ENCODE results near the gene THSD8. TPM values are rescaled to one million over a fixed set of nuclear protein-coding genes. Genes with fewer than 3 reads are reported as not detected.

THSD8 gene
- total RNA-seq, 2 donors from 2014 or later = 8.7 to 19.5 TPM

DNA sequence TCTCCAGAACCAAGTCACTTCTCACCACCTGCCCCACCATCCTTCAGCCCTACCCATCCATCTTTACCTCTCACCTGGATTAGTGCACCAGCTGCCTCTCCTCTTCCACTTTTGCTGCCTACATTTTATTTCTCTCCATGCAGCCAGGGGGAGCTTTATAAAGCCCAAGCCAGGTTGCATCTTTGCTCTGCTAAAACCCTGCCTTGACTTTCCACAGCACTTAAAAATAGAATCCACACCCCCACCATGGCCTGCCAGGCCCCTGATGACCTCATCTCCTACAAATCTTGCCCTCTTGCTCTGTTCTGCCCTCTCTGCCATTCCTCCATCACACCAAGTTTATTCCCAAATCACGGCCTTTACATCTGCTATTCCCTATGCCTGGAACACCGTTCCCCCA is 28.3 kb upstream of the THSD8 start:
- no peak overlapping the region for H3K4me3 Mint-ChIP-seq

GRCh38 chr19:12774588-12775555 is 27.0 kb upstream of the THSD8 start, which contains the start of gene HOOK2:
Gene HOOK2 (minus strand): TSS chr19:12775552. CDS start chr19:12775449, 103 bp downstream.
- Mint-ChIP-seq H3K27ac (peak within 1 kb of the TSS; percentile 43 to 70), H3K27me3 (no peaks in the 10 kb centered on the region)

More for the DNA sequence above, 28.3 kb upstream of the THSD8 start:
- Mint-ChIP-seq H3K4me1 (ENCODE audit: low read depth in 2 of 2) (peaks cover 10 to 17% of the 10 kb centered on the region in 2 donors), H3K27me3 (no peaks in the 10 kb centered on the region), H3K27ac (no peak overlapping the region), H3K9me3 (no peaks in the 10 kb centered on the region), H3K36me3 (no peaks in the 10 kb centered on the region)
- DNase-seq (ENCODE audit: low spot score) (no peak), ATAC-seq (no peak)

GRCh38 chr19:12777217-12778016 is 24.5 kb upstream of the THSD8 start:
- ATAC-seq = peak; percentile 56 to 65
- no peaks in the 10 kb centered on the region for H3K9me3 Mint-ChIP-seq
- H3K27me3 Mint-ChIP-seq = no peaks in the 10 kb centered on the region
- peak overlapping the region; percentile 92 for H3K4me3 Mint-ChIP-seq
- peak overlapping the region; percentile 82 to 92 for H3K27ac Mint-ChIP-seq
- H3K4me1 Mint-ChIP-seq (ENCODE audit: low read depth in 2 of 2) = peaks cover 29 to 30% of the 10 kb centered on the region in 2 donors
- peak; percentile 87 for DNase-seq (ENCODE audit: low spot score)
- no peaks in the 10 kb centered on the region for H3K36me3 Mint-ChIP-seq

More at GRCh38 chr19:12774588-12775555, 27.0 kb upstream of the THSD8 start, which contains the start of gene HOOK2:
- H3K4me3 Mint-ChIP-seq = peak within 1 kb of the TSS; percentile 78
- ATAC-seq (no peak), DNase-seq (ENCODE audit: low spot score) (no peak)
- H3K9me3 Mint-ChIP-seq = no peaks in the 10 kb centered on the region
- H3K36me3 Mint-ChIP-seq = no peaks in the 10 kb centered on the region
- peaks cover 20 to 25% of the 10 kb centered on the region in 2 donors for H3K4me1 Mint-ChIP-seq (ENCODE audit: low read depth in 2 of 2)

- no peaks in the 10 kb centered on the region for H3K36me3 Mint-ChIP-seq
- DNase-seq (ENCODE audit: low spot score) (peak; percentile 76), ATAC-seq (no peak)
- H3K4me1 Mint-ChIP-seq (ENCODE audit: low read depth in 2 of 2) = peaks cover 29 to 30% of the 10 kb centered on the region in 2 donors
- peak overlapping the region; percentile 82 to 92 for H3K27ac Mint-ChIP-seq
- H3K27me3 Mint-ChIP-seq = no peaks in the 10 kb centered on the region
- peak overlapping the region; percentile 92 for H3K4me3 Mint-ChIP-seq
- no peaks in the 10 kb centered on the region for H3K9me3 Mint-ChIP-seq
Measured at GRCh38 chr19:12778017-12778904, 23.6 kb upstream of the THSD8 start.

- DNase-seq (ENCODE audit: low spot score) (no peak), ATAC-seq (no peak)
- no peaks in the 10 kb centered on the region for H3K27me3 Mint-ChIP-seq
- H3K27ac Mint-ChIP-seq = peak overlapping the region; percentile 82 to 92
- H3K36me3 Mint-ChIP-seq = no peaks in the 10 kb centered on the region
- H3K4me3 Mint-ChIP-seq = peak overlapping the region; percentile 92
- H3K4me1 Mint-ChIP-seq (ENCODE audit: low read depth in 2 of 2) = peaks cover 26 to 29% of the 10 kb centered on the region in 2 donors
- no peaks in the 10 kb centered on the region for H3K9me3 Mint-ChIP-seq
Measured at GRCh38 chr19:12778905-12779161, 23.0 kb upstream of the THSD8 start.

- Mint-ChIP-seq H3K9me3 (no peaks in the 10 kb centered on the region), H3K36me3 (no peaks in the 10 kb centered on the region), H3K4me3 (peak overlapping the region; percentile 92), H3K27me3 (no peaks in the 10 kb centered on the region), H3K4me1 (ENCODE audit: low read depth in 2 of 2) (peaks cover 25 to 28% of the 10 kb centered on the region in 2 donors), H3K27ac (peak overlapping the region; percentile 82 to 92)
- no peak for ATAC-seq
- no peak for DNase-seq (ENCODE audit: low spot score)
Measured at GRCh38 chr19:12779162-12779993, 22.5 kb upstream of the THSD8 start.

DNA sequence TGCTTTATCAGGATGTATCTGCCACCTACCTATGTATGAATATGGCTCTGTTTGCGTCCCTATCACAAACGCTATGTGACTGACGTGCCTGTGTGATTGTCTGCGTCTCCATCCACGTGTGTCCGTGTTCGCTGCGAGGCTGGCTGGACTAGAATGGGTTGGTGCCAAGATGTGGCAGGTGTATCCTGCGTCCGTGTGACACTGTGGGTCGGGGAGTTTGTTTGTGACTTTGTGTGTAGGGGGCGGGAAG is 19.8 kb upstream of the THSD8 start:
- H3K27me3 Mint-ChIP-seq = no peaks in the 10 kb centered on the region
- H3K36me3 Mint-ChIP-seq = no peaks in the 10 kb centered on the region
- H3K9me3 Mint-ChIP-seq = no peaks in the 10 kb centered on the region
- DNase-seq (ENCODE audit: low spot score) (no peak), ATAC-seq (no peak)
- peak overlapping the region in 1 of 2 donors; percentile 81 for H3K27ac Mint-ChIP-seq
- peak overlapping the region; percentile 84 for H3K4me3 Mint-ChIP-seq
- H3K4me1 Mint-ChIP-seq (ENCODE audit: low read depth in 2 of 2) = peaks cover 25 to 26% of the 10 kb centered on the region in 2 donors

- peak overlapping the region in 1 of 2 donors; percentile 81 for H3K27ac Mint-ChIP-seq
- no peaks in the 10 kb centered on the region for H3K36me3 Mint-ChIP-seq
- ATAC-seq (peak; percentile 73 to 83), DNase-seq (ENCODE audit: low spot score) (peak; percentile 92)
- H3K27me3 Mint-ChIP-seq = no peaks in the 10 kb centered on the region
- H3K4me3 Mint-ChIP-seq = peak overlapping the region; percentile 84
- peaks cover 21 to 25% of the 10 kb centered on the region in 2 donors for H3K4me1 Mint-ChIP-seq (ENCODE audit: low read depth in 2 of 2)
- H3K9me3 Mint-ChIP-seq = no peaks in the 10 kb centered on the region
Measured at GRCh38 chr19:12782424-12783290, 19.2 kb upstream of the THSD8 start.

- Mint-ChIP-seq H3K4me3 (peak overlapping the region; percentile 67), H3K9me3 (no peaks in the 10 kb centered on the region), H3K4me1 (ENCODE audit: low read depth in 2 of 2) (peaks cover 18 to 22% of the 10 kb centered on the region in 2 donors), H3K27ac (peak overlapping the region in 1 of 2 donors; percentile 70), H3K36me3 (no peaks in the 10 kb centered on the region), H3K27me3 (no peaks in the 10 kb centered on the region)
- DNase-seq (ENCODE audit: low spot score) (no peak), ATAC-seq (peak in 1 of 2 donors; percentile 44)
Measured at GRCh38 chr19:12783291-12783848, 18.5 kb upstream of the THSD8 start.

GRCh38 chr19:12783849-12784393 is 17.9 kb upstream of the THSD8 start:
- no peaks in the 10 kb centered on the region for H3K27me3 Mint-ChIP-seq
- no peak for DNase-seq (ENCODE audit: low spot score)

DNA sequence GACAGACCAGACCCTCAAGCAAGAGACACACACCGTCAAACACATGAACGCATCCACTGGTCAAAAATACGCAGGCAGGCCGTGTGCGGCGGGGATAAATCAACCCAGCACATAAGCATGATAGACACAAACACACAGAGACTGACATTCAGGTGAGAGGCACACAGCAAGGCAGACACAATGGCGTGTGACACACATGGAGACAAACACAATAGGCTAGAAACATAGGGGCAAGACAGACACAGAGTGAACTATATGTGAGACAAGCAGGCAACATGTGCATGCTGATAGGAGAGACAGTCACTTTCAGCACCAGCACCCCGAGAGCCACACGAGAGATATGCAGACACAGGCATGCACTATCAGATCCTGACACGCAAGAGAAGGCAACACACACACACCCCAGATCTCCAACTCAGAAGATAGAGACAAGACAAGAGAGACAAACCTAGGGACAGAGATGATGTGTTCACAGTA is 17.4 kb upstream of the THSD8 start:
- no peaks in the 10 kb centered on the region for H3K36me3 Mint-ChIP-seq
- DNase-seq (ENCODE audit: low spot score) = no peak
- no peaks in the 10 kb centered on the region for H3K9me3 Mint-ChIP-seq
- no peak overlapping the region for H3K27ac Mint-ChIP-seq
- peaks cover 19% of the 10 kb centered on the region in 2 donors for H3K4me1 Mint-ChIP-seq (ENCODE audit: low read depth in 2 of 2)
- no peak for ATAC-seq
- H3K4me3 Mint-ChIP-seq = no peak overlapping the region
- no peaks in the 10 kb centered on the region for H3K27me3 Mint-ChIP-seq

More at GRCh38 chr19:12783849-12784393, 17.9 kb upstream of the THSD8 start:
- H3K4me3 Mint-ChIP-seq = peak overlapping the region; percentile 67
- peaks cover 18 to 20% of the 10 kb centered on the region in 2 donors for H3K4me1 Mint-ChIP-seq (ENCODE audit: low read depth in 2 of 2)
- ATAC-seq = no peak
- H3K9me3 Mint-ChIP-seq = no peaks in the 10 kb centered on the region
- peak overlapping the region in 1 of 2 donors; percentile 70 for H3K27ac Mint-ChIP-seq
- H3K36me3 Mint-ChIP-seq = no peaks in the 10 kb centered on the region

All from natural killer cell treated with Interleukin-12 subunit alpha and Interleukin-12 subunit beta and Interleukin-15 and Interleukin-18, amount 100 ng/mL, for 72 hours (primary cell).